Measurements from ENCODE around the gene ATG16L1. TPM values are rescaled to one million over a fixed set of nuclear protein-coding genes. Genes with fewer than 3 reads are reported as not detected.
A peak's percentile ranks its signal among the peaks of the same experiment; 100 is the strongest.

The ATG16L1 gene
- total RNA-seq, result 10 to 100 TPM; 34.5 to 36.2 TPM
- long read RNA-seq, transcript ATG16L1-205 (17 exons, 3,213 nt), result major isoform, 19 of 28 reads
- long read RNA-seq, partial matches to known transcripts, result 6 of 28 reads
- long read RNA-seq, other reads (novel, unspliced or antisense), result 2 of 28 reads

DNA sequence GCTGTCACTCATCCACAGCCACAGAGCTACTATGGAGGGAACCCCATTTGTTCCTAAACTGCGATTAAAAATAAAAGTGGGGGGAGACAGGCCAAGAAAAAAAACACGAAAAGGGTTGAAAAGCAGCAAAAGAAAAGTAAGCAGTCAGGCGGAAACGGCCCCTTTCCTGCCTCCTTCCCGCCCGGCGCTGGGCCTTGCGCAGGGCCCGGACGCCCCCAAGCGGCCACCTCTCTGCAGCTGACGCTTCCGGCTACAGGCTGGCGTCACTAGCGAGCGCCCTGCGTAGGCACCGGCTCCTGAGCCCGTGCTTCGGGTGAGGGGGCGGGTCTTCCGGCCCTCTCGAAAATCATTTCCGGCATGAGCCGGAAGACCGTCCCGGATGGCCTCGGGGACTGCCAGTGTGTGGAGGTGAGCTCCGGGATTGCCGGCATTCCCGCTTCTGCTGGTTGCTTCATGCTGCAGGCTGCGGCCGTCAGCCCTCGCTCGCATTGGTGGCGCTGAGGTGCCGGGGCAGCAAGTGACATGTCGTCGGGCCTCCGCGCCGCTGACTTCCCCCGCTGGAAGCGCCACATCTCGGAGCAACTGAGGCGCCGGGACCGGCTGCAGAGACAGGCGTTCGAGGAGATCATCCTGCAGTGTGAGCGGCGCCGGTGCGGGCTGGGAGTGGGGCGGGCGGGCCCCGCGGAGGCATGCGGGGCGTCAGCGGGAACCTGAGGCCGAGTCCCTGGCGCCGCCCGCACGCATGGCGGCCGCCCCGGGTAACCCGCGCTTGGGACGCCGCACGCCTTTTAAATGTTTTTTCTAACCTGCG, at the start of gene ATG16L1:
Gene ATG16L1 (plus strand): TSS at position 368 of the 811 bp plus-strand sequence. CDS start 155 bp downstream, at position 523.
- intact Hi-C loops (cut with DNase I, micrococcal nuclease), result no loop called here
- DNase-seq, result peak; percentile 97 to 98
- peak; percentile 94 for ATAC-seq

DNA sequence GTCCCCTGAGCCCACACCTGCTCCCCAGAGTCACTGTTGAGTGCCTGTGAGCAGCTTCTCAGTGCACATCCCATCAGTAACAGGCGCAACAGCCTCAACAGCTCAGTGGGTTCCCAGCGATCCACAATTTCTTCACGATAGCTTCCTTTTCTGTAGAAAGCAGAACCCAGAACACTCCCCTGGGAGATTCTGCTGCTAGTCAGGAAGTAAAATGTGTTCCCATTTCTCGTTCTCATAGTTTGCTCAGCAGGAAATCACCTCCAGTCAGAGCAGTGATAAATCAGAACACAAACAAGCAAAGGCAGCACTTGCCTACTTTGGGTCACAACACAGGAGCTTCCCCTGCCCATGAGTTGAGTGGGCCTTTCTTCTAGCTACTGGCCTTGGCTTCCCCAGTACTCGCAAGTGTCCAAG, 48.9 kb upstream of the ATG16L1 start:
- no peak for DNase-seq
- intact Hi-C loops (cut with DNase I, micrococcal nuclease), result no loop called here
- ATAC-seq, result no peak

DNA sequence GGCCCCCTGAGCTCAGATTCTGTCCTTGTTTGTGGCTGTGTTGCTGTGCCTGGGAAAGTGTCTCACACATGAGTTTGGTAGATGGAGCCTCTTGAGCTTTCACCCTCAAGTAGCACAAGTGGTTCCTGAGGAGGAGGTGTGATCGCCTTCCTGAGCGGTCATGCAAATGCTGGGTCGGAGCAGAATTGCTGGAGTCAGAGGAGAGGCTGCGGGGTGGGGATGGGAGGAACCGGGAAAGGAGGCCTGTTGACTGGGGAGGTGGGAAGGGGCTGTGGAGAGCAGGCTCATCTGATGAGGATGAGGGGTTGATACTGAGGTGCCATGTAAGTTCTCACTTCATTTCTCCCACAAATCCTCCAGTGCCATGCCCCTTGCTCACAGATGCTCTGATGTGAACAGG, 48.4 kb upstream of the ATG16L1 start:
- ATAC-seq (no peak), DNase-seq (no peak)
- intact Hi-C loops (cut with DNase I, micrococcal nuclease), result no loop called here

- intact Hi-C loops (cut with DNase I, micrococcal nuclease), result no loop called here
- no peak for DNase-seq
- no peak for ATAC-seq
These were observed 47.1 kb upstream of the ATG16L1 start for GRCh38 chr2:233204286-233204936.

- intact Hi-C loops (cut with DNase I, micrococcal nuclease), result no loop called here
- peak; percentile 32 for ATAC-seq
- no peak for DNase-seq
These were observed 42.9 kb upstream of the ATG16L1 start for GRCh38 chr2:233208382-233209116.

- DNase-seq (no peak), ATAC-seq (no peak)
- intact Hi-C loops (cut with DNase I, micrococcal nuclease), result no loop called here
These were observed 42.3 kb upstream of the ATG16L1 start for GRCh38 chr2:233209117-233209532.

- no peak for DNase-seq
- no peak for ATAC-seq
- intact Hi-C loops (cut with DNase I, micrococcal nuclease), result no loop called here
These were observed 41.8 kb upstream of the ATG16L1 start for GRCh38 chr2:233209533-233210171.

DNA sequence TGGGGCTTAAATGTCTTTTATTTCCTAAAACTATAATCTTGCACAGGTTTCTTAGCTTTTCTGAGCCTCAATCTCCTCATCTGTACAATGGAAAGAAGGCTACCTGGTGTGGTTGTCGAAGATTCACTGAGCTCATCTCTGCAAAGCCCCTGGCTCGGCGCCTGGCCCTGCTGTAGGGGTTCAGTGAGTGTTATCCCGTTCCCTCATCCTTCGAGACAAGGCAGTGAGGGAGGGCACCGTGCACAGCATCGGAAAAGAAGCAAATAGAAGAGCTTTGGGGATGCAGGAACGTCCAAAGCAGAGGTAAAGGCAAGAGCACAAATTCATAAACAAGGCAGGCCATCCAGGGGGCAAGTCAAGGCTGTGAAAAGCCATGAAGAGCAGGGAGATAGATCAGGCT, 41.2 kb upstream of the ATG16L1 start:
- intact Hi-C loops (cut with DNase I, micrococcal nuclease), result no loop called here
- ATAC-seq (no peak), DNase-seq (no peak)

GRCh38 chr2:233210843-233211547, 40.5 kb upstream of the ATG16L1 start:
- DNase-seq (peak; percentile 61 to 65), ATAC-seq (peak; percentile 83)
- intact Hi-C loops (cut with DNase I, micrococcal nuclease), result no loop called here

- ATAC-seq (no peak), DNase-seq (no peak)
- intact Hi-C loops (cut with DNase I, micrococcal nuclease), result no loop called here
These were observed 40.0 kb upstream of the ATG16L1 start for GRCh38 chr2:233211548-233211895.

- no peak for DNase-seq
- intact Hi-C loops (cut with DNase I, micrococcal nuclease), result no loop called here
- ATAC-seq, result no peak
These were observed 38.5 kb upstream of the ATG16L1 start for GRCh38 chr2:233213011-233213410.

DNA sequence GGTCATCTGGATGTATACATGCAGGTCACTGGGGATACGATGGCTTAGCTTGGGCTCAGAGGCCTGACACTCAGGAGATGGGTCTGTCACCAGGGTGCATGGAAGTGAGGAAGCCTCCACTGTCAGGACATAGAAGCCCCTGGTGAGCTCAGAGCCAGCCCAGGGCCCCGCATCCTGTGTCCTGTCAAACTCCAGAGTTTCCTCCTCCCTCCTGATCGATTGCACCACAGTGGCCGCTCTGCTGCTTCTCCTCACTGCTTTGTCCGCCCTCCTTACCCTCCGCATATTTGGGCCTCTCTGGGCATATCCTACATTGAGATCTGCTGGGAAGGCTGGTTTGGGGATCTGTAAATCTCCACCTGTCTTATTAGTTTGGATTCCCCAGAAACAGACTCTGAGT, 37.5 kb upstream of the ATG16L1 start:
- no peak for DNase-seq
- no peak for ATAC-seq
- intact Hi-C loops (cut with DNase I, micrococcal nuclease), result no loop called here

DNA sequence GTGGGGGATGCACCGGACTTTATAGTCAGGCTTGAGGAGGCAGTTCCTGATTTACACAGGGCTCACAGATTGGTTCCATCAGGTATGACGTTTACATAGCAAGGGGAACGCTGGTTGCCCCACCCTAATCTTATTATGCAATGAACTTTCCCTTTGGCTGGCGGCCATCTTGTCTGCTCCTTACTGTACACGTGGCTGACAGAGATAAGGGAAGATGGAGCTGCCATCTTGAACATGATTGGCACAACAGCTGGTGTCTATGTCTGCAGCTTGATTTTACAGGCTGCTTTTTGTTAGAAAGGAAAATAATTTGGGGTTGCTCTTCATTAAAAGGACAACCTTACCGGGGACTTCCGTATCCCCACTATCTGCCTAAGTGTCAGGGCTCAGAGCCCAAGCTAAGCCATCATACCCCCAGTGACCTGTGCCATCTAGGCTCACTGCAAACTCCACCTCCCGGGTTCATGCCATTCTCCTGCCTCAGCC, 33.5 kb upstream of the ATG16L1 start:
- intact Hi-C loops (cut with DNase I, micrococcal nuclease), result no loop called here
- ATAC-seq (no peak), DNase-seq (no peak)

DNA sequence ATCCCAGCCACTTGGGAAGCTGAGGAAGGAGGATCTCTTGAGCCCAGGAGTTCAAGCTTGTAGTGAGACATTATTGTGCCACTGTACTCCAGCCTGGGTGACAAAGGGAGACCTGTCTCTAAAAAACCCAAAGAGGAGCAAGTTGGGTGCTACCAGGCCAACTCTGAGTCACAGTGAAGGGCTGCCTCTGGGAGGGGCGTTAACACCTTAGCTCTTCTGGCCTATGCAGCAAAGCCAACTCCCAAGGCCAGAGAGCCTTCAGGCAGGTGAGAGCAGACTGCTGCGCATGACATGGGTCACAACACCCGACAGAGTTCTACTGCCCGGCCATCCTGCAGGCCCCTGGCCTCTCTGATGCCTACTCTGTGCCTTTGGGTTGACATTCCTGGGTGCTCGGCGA, 32.6 kb upstream of the ATG16L1 start:
- no peak for ATAC-seq
- intact Hi-C loops (cut with DNase I, micrococcal nuclease), result no loop called here
- DNase-seq, result no peak

DNA sequence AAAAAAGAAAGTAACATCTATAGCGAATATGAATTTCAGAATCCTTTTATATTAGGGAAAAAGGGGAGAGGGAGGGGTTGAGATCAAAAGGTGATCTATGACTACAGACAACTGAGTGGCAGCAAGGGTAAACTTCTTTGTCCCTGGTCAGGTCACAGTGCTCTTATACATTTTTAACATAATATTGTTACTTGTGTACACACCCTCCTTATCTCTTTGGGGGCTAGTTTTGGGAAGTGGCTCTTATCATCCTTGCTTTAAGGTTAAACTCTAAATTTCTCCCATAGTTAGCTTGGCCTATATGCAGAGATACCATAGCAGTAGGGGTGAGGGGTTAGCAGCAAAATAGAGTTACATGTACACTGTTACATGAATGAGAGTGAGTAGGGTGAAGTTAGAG, 31.6 kb upstream of the ATG16L1 start:
- no peak for DNase-seq
- no peak for ATAC-seq
- intact Hi-C loops (cut with DNase I, micrococcal nuclease), result no loop called here

- DNase-seq, result no peak
- intact Hi-C loops (cut with DNase I, micrococcal nuclease), result no loop called here
These were observed 30.0 kb upstream of the ATG16L1 start for GRCh38 chr2:233221378-233222063.

GRCh38 chr2:233223059-233223894, 28.2 kb upstream of the ATG16L1 start:
- ATAC-seq, result no peak
- DNase-seq, result no peak
- intact Hi-C loops (cut with DNase I, micrococcal nuclease), result no loop called here

More at GRCh38 chr2:233221378-233222063, 30.0 kb upstream of the ATG16L1 start:
- ATAC-seq, result no peak

Data from left colon (tissue), 2 donors.